Testis (tissue), 3 donors: Measurements from ENCODE around the gene RASGEF1C. TPM values are rescaled to one million over a fixed set of nuclear protein-coding genes. Genes with fewer than 3 reads are reported as not detected.

Source experiments
- DNase-seq: peaks from one replicate; pipeline ENCODE4 v3.0.0-alpha.2; 2019
- H3K27ac ChIP-seq, 2 donors: fragments of 200-600 bp; sonication (generic); one replicate each; pipeline ENCODE4 v1.5.1; 2019
- H3K27me3 ChIP-seq: fragments of 200-600 bp; sonication (generic); one replicate; pipeline ENCODE4 v1.5.1; 2019
- H3K36me3 ChIP-seq: fragments of 200-600 bp; sonication (generic); one replicate; pipeline ENCODE4 v1.5.1; 2017; ENCODE audit warnings: low read depth; ENCODE audit errors: missing control alignments
- H3K4me1 ChIP-seq: fragments of 200-600 bp; sonication (generic); one replicate; pipeline ENCODE4 v1.5.1; 2019
- H3K4me3 ChIP-seq, 2 donors: fragments of 200-600 bp; sonication (generic); one replicate each; pipeline ENCODE4 v1.5.1; 2017 to 2019
- H3K9me3 ChIP-seq: fragments of 200-600 bp; sonication (generic); one replicate; pipeline ENCODE4 v1.5.1; 2017
- POLR2A ChIP-seq: fragments of 450-650 bp; IDR thresholded peaks from one replicate; pipeline ENCODE4 v1.6.1; 2017; ENCODE audit warnings: antibody characterized with exemption, mild to moderate bottlenecking, moderate library complexity
- WGBS, 2 donors: methylation state at CpG; one replicate each; pipeline ENCODE4 v1.1.5; 2018; 5-methylcytosine and 5-hydroxymethylcytosine counted together
- intact Hi-C: fragments of 100-400 bp; cut with DNase I; formaldehyde crosslinking; loops from one replicate; pipeline ENCODE4 v1.15.1; 2023; ENCODE audit warnings: low total_unique reads
- polyA plus RNA-seq: library from polyadenylated mRNA; stranded (reverse); fragments of 350-450 nt; fragmentation: Illumina TruSeq; extraction: RNeasy Lipid Tissue Mini Kit (QIAGEN cat#74804); gene quantifications from one replicate; pipeline ENCODE4 v1.2.3, GENCODE V29; 2014; ENCODE audit warnings: low read depth, low replicate concordance; ENCODE audit not compliant: insufficient read depth
- total RNA-seq, 2 donors: library from RNA; depleted of rRNA; stranded (reverse); fragments of >200 nt; gene quantifications; one replicate each; pipeline ENCODE4 v1.2.3, GENCODE V29; 2016
- TF ChIP-seq, protein P1 (sequence below), 3 experiments: fragments of 450-650 bp in 2 of 3; fragments of 200-600 bp in 1 of 3; sonication (generic) in 1 of 3; IDR thresholded peaks; one replicate each; pipeline ENCODE4 v1.5.1; 2016 to 2019; ENCODE audit warnings: antibody characterized with exemption in 3 of 3, mild to moderate bottlenecking in 2 of 3, moderate library complexity in 1 of 3

RASGEF1C gene
- total and polyA plus RNA-seq, 3 donors from 2014 or later, result 8.0 to 19.0 (median 8.5) TPM

DNA sequence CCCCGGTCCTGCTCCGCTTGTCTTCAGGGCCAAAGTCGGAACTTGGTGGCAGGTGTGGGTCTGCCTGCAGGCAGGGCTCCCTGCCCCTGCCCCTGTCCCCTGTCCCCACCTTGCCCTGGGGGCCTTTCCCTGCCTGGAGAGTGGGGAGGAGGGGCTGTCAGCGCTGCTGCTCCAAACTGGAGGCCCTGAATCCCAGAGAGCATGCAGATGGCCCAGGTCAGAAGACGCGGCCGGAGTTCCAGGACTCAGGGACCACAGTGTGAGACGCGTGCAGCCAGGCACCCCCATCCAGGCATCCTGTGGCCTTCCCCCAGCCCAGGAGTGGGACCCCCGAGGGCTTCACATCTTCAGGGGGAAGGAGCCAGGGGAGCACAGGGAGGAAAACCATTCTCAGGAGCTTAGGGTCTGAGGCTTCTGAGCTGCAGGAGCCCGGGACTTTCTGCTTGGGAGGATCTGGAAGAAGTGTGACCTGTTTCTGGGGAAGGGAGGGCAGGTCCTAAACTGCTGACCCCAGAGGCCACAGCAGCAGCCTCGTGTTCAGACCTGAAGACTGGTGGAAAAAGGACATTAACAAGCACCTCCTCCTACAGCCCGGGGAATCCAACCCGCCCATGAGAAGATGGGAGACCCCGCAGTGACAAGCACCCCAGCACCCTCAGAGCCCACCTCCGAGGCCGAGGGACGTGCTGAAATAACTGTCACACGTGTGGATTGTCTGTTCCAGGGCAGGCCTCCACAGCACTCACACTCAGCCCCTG is 38.0 kb downstream of the RASGEF1C start:
- Histone ChIP-seq H3K4me1 (peaks cover 9% of the 10 kb centered on the region), H3K4me3 (no peak overlapping the region), H3K27me3 (no peaks in the 10 kb centered on the region), H3K27ac (no peak overlapping the region), H3K36me3 (no peaks in the 10 kb centered on the region), H3K9me3 (no peaks in the 10 kb centered on the region)
- intact Hi-C loops, result no loop called here
- TF ChIP-seq, protein P1, sequence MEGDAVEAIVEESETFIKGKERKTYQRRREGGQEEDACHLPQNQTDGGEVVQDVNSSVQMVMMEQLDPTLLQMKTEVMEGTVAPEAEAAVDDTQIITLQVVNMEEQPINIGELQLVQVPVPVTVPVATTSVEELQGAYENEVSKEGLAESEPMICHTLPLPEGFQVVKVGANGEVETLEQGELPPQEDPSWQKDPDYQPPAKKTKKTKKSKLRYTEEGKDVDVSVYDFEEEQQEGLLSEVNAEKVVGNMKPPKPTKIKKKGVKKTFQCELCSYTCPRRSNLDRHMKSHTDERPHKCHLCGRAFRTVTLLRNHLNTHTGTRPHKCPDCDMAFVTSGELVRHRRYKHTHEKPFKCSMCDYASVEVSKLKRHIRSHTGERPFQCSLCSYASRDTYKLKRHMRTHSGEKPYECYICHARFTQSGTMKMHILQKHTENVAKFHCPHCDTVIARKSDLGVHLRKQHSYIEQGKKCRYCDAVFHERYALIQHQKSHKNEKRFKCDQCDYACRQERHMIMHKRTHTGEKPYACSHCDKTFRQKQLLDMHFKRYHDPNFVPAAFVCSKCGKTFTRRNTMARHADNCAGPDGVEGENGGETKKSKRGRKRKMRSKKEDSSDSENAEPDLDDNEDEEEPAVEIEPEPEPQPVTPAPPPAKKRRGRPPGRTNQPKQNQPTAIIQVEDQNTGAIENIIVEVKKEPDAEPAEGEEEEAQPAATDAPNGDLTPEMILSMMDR (IDR thresholded peaks at IDR 0.05), result no peak
- TF ChIP-seq POLR2A, result no peak
- 80 to 90% methylated on average over 12 to 19 of the region's 19 CpGs for WGBS, 2 donors
- DNase-seq, result no peak

DNA sequence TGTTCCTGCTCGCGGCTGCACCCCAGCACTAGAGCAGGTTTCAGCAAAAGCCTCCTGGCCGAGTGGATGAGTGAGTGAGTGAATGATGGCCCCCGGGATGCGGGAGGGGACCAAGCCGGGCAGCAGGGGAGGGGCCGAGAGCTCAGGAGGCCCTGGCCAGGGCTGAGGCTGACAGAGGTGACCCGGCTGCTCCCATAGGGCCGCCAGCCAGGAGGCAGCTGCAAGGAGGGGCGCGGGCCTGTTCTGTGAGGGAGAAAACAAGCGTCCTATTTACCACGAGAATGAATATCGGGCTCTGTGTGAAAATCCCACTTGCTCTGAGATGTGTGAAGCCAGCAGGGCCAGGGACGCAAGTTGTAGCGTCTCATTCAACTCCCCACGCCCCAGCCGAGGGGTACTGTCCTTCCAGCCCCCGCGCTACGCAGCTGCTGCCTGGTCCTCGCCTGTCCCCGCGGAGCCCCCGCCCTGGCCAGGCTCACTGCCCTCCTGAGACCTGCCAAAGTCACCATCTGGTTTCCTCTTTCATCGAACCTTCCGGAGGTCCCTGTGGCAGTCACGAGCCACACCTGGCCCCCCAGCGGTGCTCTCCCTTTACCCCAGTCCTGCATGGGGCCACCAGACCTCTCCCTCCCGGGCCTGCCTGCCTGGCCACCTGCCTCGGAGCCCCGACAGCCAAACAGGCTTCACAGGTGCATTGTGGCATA is 38.8 kb downstream of the RASGEF1C start:
- no peak for DNase-seq
- no peak overlapping the region for H3K4me3 ChIP-seq

DNA sequence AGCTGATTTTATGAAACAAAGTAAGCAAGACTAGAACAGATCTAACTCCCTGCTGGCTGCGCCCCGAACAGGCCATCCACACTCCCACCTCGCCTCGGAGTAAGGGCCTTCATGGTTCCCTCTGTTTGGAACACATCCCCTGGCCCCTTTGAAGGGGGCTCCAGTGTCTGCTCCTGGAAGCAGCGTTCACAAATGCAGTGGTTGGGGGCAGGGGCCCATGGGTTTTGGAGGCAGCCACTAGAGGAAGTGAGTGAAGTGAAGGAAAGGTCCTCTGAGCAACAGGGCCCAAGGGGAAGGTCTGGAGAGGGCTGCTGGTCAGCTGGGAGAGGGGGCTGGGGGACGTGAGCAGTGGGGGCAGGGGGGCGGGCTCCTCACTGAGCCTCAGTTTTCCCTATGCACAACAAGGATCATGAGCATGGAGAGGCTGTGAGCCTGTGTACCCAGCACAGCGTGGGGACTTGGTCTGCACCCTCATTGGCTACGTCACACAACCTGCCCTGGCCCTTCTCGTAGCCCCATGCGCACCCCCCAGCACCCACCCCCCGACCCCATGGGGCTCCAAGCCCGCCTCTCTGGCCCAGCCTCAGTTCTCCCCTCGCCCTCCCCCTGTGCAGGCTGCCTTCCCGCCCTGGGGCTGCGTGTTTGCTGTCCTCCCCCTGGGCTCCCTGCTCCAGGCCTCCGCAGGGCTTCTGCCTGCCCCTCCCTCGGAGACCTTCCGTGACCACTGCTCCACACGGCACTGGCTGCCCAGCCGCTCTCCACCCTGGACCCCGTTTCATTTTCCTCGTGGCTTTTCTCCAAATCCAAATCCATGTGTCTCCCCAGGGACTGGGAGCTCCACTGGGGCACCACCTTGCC is 39.5 kb downstream of the RASGEF1C start:
- intact Hi-C loops, result no loop called here
- H3K27me3 ChIP-seq, result no peaks in the 10 kb centered on the region
- H3K27ac ChIP-seq, result no peak overlapping the region
- no peak overlapping the region for H3K4me3 ChIP-seq
- no peaks in the 10 kb centered on the region for H3K9me3 ChIP-seq
- H3K36me3 ChIP-seq, result no peaks in the 10 kb centered on the region
- DNase-seq, result no peak
- no peak for TF ChIP-seq POLR2A
- TF ChIP-seq, protein P1 (IDR thresholded peaks at IDR 0.05), result no peak
- 57 to 67% methylated on average over 21 to 22 of the region's 23 CpGs for WGBS, 2 donors
- peaks cover 9% of the 10 kb centered on the region for H3K4me1 ChIP-seq

More for the DNA sequence above, 38.8 kb downstream of the RASGEF1C start:
- Histone ChIP-seq H3K27ac (no peak overlapping the region), H3K9me3 (no peaks in the 10 kb centered on the region), H3K27me3 (no peaks in the 10 kb centered on the region), H3K4me1 (peaks cover 9% of the 10 kb centered on the region), H3K36me3 (no peaks in the 10 kb centered on the region)
- intact Hi-C loops, result no loop called here
- WGBS, 2 donors, result 47 to 52% methylated on average over 28 to 31 of the region's 32 CpGs
- TF ChIP-seq, protein P1 (IDR thresholded peaks at IDR 0.05), result no peak
- TF ChIP-seq POLR2A, result no peak

DNA sequence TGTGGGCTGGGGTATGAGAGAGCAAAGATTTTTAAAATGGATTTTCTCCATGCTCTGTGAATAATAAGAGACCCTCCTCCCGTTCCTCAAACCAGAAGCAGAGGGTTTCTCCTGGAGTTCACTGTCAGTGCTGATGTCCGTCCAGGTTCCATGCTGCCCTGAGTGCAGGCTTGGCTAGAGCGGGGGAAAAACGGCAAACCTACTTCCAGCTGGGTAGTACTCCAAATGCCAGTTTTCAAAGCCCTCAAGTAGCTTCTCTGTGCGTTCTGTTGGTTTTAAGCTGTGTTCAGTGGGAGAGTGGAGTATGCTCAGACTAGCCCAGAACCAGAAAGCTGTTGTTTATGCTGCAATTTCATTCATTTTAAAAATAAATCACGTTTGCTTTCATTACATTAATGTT is 40.3 kb downstream of the RASGEF1C start:
- intact Hi-C loops, result no loop called here
- Histone ChIP-seq H3K9me3 (no peaks in the 10 kb centered on the region), H3K27ac (no peak overlapping the region), H3K36me3 (no peaks in the 10 kb centered on the region), H3K27me3 (no peaks in the 10 kb centered on the region), H3K4me1 (peaks cover 9% of the 10 kb centered on the region), H3K4me3 (no peak overlapping the region)
- DNase-seq, result no peak
- 79 to 87% methylated on average over 6 of the region's 6 CpGs for WGBS, 2 donors
- no peak for TF ChIP-seq POLR2A
- TF ChIP-seq, protein P1 (IDR thresholded peaks at IDR 0.05), result no peak
